ENCODE results near the gene HSD17B4. TPM values are rescaled to one million over a fixed set of nuclear protein-coding genes. Genes with fewer than 3 reads are reported as not detected.

The HSD17B4 gene
- total RNA-seq, 1 donor: 130 TPM

- no peaks in the 10 kb centered on the region for H4K20me1 ChIP-seq (ENCODE audit: insufficient read depth, low read length)
- no peak overlapping the region for H3K27ac ChIP-seq (ENCODE audit: low read depth, low read length)
- H3K4me3 ChIP-seq (ENCODE audit: insufficient read depth, low read length): no peak overlapping the region
- no peak overlapping the region for H2AFZ ChIP-seq (ENCODE audit: low read length)
- no peaks in the 10 kb centered on the region for H3K27me3 ChIP-seq (ENCODE audit: insufficient read depth, low read length)
- H3K4me1 ChIP-seq (ENCODE audit: insufficient read depth, low read length): peaks cover 2% of the 10 kb centered on the region
- no peak overlapping the region for H3K4me2 ChIP-seq (ENCODE audit: insufficient read depth, low read length)
- H3K36me3 ChIP-seq (ENCODE audit: insufficient read depth, low read length): no peaks in the 10 kb centered on the region
- TF ChIP-seq, protein P1, sequence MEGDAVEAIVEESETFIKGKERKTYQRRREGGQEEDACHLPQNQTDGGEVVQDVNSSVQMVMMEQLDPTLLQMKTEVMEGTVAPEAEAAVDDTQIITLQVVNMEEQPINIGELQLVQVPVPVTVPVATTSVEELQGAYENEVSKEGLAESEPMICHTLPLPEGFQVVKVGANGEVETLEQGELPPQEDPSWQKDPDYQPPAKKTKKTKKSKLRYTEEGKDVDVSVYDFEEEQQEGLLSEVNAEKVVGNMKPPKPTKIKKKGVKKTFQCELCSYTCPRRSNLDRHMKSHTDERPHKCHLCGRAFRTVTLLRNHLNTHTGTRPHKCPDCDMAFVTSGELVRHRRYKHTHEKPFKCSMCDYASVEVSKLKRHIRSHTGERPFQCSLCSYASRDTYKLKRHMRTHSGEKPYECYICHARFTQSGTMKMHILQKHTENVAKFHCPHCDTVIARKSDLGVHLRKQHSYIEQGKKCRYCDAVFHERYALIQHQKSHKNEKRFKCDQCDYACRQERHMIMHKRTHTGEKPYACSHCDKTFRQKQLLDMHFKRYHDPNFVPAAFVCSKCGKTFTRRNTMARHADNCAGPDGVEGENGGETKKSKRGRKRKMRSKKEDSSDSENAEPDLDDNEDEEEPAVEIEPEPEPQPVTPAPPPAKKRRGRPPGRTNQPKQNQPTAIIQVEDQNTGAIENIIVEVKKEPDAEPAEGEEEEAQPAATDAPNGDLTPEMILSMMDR (IDR thresholded peaks at IDR 0.05; ENCODE audit: extremely low read depth, low read depth, low read length): no peak
- no peaks in the 10 kb centered on the region for H3K9me3 ChIP-seq (ENCODE audit: low read depth, low read length)
- DNase-seq (ENCODE audit: insufficient read length, low spot score, missing footprints): no peak
- no peaks in the 10 kb centered on the region for H3K79me2 ChIP-seq (ENCODE audit: insufficient read depth, low read length)
Measured at GRCh38 chr5:119532637-119533036, 80.3 kb downstream of the HSD17B4 start.

DNA sequence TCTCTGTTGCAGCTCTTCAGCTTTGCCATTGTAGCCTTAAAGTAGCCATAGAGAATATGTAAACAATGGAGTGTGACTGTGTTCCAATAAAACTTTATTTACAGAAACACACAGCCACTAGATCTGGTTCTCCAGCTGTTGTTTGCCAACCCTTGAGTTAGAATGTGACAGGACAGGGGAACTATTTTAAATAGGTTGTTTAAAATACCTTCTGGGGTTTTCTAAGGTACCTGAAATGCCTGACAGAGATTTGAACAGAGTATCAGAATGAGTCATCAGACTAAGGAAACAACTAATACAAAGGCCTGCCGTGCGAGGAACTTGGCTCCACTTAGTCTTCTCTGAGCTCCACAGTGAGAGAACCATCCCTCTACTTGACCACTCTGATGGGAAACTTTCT lies 85.4 kb downstream of the HSD17B4 start:
- Histone ChIP-seq H3K27ac (ENCODE audit: low read depth, low read length) (no peak overlapping the region), H2AFZ (ENCODE audit: low read length) (no peak overlapping the region), H3K36me3 (ENCODE audit: insufficient read depth, low read length) (peaks cover 7% of the 10 kb centered on the region), H3K4me2 (ENCODE audit: insufficient read depth, low read length) (no peak overlapping the region), H4K20me1 (ENCODE audit: insufficient read depth, low read length) (no peaks in the 10 kb centered on the region), H3K4me3 (ENCODE audit: insufficient read depth, low read length) (no peak overlapping the region), H3K27me3 (ENCODE audit: insufficient read depth, low read length) (no peaks in the 10 kb centered on the region), H3K9me3 (ENCODE audit: low read depth, low read length) (no peaks in the 10 kb centered on the region), H3K79me2 (ENCODE audit: insufficient read depth, low read length) (no peaks in the 10 kb centered on the region), H3K4me1 (ENCODE audit: insufficient read depth, low read length) (no peaks in the 10 kb centered on the region)
- DNase-seq (ENCODE audit: insufficient read length, low spot score, missing footprints): no peak
- TF ChIP-seq, protein P1 (IDR thresholded peaks at IDR 0.05; ENCODE audit: extremely low read depth, low read depth, low read length): no peak

GRCh38 chr5:119541716-119542115 lies 89.4 kb downstream of the HSD17B4 start:
- peaks cover 9% of the 10 kb centered on the region for H3K36me3 ChIP-seq (ENCODE audit: insufficient read depth, low read length)
- H2AFZ ChIP-seq (ENCODE audit: low read length): no peak overlapping the region
- no peaks in the 10 kb centered on the region for H3K9me3 ChIP-seq (ENCODE audit: low read depth, low read length)
- no peak for DNase-seq (ENCODE audit: insufficient read length, low spot score, missing footprints)
- H3K4me2 ChIP-seq (ENCODE audit: insufficient read depth, low read length): no peak overlapping the region
- no peaks in the 10 kb centered on the region for H3K27me3 ChIP-seq (ENCODE audit: insufficient read depth, low read length)
- H3K27ac ChIP-seq (ENCODE audit: low read depth, low read length): no peak overlapping the region
- H4K20me1 ChIP-seq (ENCODE audit: insufficient read depth, low read length): no peaks in the 10 kb centered on the region
- no peak overlapping the region for H3K4me3 ChIP-seq (ENCODE audit: insufficient read depth, low read length)
- H3K4me1 ChIP-seq (ENCODE audit: insufficient read depth, low read length): no peaks in the 10 kb centered on the region
- TF ChIP-seq, protein P1 (IDR thresholded peaks at IDR 0.05; ENCODE audit: extremely low read depth, low read depth, low read length): no peak
- H3K79me2 ChIP-seq (ENCODE audit: insufficient read depth, low read length): no peaks in the 10 kb centered on the region

DNA sequence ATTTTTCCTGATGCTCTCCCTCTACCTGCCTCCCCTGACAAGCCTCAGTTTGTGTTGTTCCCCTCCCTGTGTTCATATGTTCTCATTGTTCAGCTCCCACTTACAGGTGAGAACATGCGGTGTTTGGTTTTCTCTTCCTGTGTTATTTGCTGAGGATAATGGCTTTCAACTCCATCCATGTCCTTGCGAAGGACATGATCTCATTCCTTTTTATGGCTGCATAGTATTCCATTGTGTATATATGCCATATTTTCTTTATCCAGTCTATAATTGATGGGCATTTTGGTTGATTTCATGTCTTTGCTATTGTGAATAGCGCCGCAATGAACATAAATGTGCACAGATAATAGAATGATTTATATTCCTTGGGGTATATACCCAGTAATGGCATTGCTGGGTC lies 99.5 kb downstream of the HSD17B4 start:
- Histone ChIP-seq H3K4me2 (ENCODE audit: insufficient read depth, low read length) (no peak overlapping the region), H3K9me3 (ENCODE audit: low read depth, low read length) (no peaks in the 10 kb centered on the region)
- DNase-seq (ENCODE audit: insufficient read length, low spot score, missing footprints): no peak

More for the DNA sequence above, 99.5 kb downstream of the HSD17B4 start:
- TF ChIP-seq, protein P1 (IDR thresholded peaks at IDR 0.05; ENCODE audit: extremely low read depth, low read depth, low read length): no peak
- H3K36me3 ChIP-seq (ENCODE audit: insufficient read depth, low read length): no peaks in the 10 kb centered on the region
- no peaks in the 10 kb centered on the region for H3K4me1 ChIP-seq (ENCODE audit: insufficient read depth, low read length)
- no peak overlapping the region for H3K27ac ChIP-seq (ENCODE audit: low read depth, low read length)
- H3K27me3 ChIP-seq (ENCODE audit: insufficient read depth, low read length): no peaks in the 10 kb centered on the region
- H3K79me2 ChIP-seq (ENCODE audit: insufficient read depth, low read length): no peaks in the 10 kb centered on the region
- H2AFZ ChIP-seq (ENCODE audit: low read length): no peak overlapping the region
- no peak overlapping the region for H3K4me3 ChIP-seq (ENCODE audit: insufficient read depth, low read length)
- no peaks in the 10 kb centered on the region for H4K20me1 ChIP-seq (ENCODE audit: insufficient read depth, low read length)
